HG03175 (cell line): ENCODE data around the gene NUDT15.
"Not testable (repeated sequence)": the region's sequence is repeated elsewhere in the genome, so short reads cannot be mapped to it uniquely, and the experiment has no call there.

ENCODE experiments used
- ATAC-seq: cut with Tn5 transposase; IDR thresholded peaks from one replicate; pipeline ENCODE4 v1.9.1; 2021; ENCODE audit warnings: mild to moderate bottlenecking, moderate library complexity; ENCODE audit not compliant: unreplicated experiment

NUDT15 gene

DNA sequence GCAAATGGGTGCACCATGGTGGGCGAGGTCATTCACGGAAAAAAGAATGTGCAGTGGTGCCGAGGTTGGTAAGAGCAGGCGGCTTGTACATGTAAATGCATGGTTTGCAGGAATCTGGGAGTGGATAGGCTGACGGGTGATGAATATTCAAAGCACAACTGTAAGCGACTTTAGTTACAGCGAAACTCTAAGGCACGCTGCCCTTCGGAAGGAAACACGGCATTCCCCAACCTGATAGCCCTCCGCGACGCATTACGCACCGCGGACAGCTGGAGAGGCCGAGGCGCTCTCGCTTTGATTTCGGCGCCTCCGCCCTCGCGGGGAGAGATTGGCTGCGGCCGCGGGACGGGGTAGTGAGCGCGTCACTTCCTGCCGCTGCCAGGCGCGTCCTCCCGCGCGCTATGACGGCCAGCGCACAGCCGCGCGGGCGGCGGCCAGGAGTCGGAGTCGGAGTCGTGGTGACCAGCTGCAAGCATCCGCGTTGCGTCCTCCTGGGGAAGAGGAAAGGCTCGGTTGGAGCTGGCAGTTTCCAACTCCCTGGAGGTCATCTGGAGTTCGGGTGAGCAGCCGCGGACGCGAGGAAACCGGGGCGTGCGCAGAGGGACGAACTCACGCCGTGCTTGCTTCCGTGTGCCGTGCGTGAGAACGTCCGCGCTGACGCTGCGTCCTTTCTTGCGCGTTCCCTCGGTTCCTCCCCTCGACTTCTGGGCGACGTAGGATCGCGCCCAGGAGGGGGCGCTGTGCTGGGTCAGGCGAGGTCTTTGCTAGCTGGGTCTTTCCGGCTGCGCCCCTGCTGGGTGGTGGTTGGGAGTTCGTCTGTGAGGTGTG is at the start of gene NUDT15:
Gene NUDT15 (plus strand): TSS at position 381 of the 828 bp plus-strand sequence. CDS start 21 bp downstream, at position 402.
- ATAC-seq: peak; percentile 94

DNA sequence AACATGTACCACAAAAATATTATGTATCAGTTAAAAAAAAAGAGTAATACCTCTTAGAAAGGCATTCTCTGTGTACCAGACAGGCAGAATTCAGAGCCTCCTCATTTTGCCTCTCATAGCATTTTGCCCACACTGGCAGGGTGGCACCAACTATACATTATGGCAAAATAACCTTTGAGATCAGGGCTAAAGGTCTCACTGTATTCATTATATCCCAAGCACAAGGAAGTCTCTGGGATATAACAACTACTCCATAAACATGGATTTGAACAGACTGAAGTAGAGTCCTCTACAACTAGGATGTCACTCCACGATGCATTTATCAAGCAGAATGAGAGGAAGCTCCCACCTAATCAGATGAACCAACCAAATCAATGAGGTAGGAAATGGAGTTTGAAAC is 47.1 kb upstream of the NUDT15 start:
- no peak for ATAC-seq

DNA sequence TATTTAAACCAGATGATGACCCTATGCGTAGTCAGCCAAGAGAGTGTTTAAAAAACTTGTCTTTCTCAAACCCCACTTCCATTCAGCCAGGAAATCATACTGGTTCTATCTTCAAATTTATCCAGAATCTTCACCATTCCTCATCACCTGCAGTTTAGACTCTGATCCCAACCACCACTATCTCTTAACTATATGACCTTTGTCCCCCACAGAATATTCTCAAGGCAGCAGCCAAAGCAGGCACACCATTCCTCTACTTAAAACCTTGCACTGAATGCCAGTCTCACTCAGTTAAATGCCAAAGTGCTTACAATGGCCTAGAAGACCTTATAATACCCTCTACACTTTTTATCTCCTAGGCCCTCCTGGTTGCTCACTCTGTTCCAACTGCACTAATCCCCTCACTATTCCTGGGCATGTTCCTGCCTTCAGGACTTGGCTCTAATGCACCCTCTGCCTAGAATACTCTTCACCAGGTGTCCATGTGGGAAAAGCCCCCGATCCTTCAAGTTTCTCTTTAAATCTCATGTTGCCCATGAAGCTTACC is 46.5 kb upstream of the NUDT15 start:
- ATAC-seq: no peak

DNA sequence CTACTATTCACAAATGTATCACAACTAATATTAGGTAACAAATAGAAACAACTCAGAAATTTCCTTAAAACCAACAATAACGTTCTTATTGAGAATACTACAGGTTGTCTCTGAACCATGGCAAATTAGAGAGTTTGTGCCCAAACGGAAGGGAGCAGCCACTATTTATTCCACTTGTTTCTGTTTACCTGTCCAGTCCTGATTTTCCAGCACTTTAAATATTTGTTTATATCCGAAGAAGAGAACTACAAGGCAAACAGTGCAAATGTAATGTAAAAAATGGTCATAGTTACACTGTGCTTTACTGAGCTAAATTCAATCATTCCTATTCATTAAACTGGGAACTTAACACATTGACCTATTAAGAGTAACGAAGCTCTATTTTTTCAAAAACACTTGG is 45.7 kb upstream of the NUDT15 start:
- ATAC-seq: no peak

DNA sequence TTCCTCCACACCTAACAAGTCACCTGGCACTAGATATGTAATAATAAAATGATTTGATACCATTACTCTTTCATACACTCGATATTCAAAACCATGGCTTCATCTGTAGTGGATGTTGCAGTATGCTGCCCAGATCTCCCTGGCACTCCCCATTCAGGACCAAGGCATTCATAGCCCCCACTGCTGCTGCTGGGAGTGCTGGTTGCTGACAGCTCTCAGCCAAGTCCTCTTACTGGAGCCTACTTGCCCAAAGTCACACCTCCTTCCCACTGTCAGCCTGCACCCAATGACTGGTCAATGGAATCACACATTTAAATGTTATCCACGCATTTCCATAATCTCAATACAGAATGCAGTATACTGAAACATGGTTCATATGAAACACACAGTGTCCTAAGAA is 40.1 kb upstream of the NUDT15 start:
- ATAC-seq: no peak

DNA sequence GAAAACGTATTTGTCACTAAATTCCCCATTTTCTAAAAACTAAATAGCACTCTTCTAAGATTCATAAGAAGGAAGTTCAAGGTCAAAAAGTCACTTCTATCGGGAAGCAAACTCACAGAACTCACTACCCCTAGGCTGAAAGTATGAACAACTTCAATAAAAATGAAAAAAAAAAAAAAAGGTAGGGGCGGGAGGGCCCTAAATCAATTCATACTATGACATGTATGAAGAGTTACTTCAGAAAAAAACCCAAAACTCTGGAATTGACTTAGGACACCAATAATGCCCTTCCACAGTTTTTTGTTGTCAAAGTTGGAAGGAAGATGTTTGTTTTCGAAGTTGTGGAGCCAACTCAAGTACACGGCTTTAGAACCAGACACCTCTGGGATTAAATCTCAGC is 37.6 kb upstream of the NUDT15 start:
- ATAC-seq: no peak

DNA sequence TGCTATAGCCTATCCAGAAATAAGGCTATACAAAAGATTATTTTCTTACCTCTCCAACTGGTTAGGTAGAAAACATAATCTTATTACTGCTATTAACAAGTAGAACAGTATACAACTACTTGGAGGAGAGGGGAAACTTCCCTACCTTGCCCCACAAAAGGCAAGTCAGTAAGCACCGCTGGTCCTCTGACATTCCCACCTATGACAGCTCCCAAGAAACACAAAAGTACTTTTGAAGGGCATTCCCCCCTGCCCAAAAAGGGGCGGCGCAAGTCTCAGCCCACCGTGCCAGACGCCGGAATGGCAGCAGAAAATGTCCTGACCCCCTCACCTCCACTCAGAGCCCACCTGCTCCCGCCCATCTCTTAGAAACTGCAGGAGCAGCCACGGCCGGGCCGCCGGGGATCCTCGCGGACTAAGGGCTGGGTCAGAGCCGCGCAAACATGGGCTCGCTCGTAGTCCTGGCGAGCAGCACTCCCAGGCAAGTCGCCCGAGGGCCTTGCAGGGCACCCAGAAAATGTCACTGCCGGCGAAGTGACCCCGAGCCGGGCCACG is 36.9 kb upstream of the NUDT15 start:
- peak; percentile 40 for ATAC-seq

DNA sequence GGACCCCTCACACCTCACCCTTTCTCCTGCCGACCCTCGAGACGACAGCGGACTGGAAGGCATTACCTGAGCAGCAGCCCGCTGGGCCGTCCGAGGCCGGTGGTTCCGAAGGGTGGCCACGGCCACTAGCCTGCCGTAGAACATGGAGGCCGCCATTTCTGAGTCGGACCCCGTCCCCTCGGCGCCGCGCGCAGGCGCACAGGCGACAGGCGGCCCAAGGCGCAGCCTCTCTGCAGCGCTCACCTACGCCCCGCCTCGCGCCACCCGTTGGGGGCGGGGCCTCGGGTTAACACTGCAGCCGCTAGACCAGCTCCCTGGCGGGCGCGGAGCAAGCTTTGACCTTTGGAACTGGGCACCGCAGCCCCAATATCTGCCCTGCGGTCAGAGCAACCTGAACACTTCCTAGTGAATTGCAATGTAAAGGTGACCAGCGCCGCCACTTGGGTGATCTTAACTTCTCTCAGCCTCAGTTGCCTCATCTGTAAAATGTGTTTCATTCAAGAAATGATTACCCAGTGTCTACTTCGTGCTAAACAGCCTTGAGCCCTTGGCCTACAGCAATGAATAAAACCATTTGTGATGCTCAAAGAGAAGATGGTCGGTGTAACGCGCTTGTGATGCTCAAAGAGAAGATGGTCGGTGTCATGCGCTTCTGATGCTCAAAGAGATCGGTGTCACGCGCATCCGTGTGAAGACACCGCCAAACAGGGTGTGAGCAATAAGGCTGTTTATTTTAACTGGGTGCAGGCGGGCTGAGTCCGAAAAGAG is 36.2 kb upstream of the NUDT15 start, which contains the start of gene SUCLA2:
Gene SUCLA2 (minus strand): TSS at position 160 of the 768 bp plus-strand sequence. CDS start 4 bp downstream, at position 156.
- peak; percentile 97 for ATAC-seq

DNA sequence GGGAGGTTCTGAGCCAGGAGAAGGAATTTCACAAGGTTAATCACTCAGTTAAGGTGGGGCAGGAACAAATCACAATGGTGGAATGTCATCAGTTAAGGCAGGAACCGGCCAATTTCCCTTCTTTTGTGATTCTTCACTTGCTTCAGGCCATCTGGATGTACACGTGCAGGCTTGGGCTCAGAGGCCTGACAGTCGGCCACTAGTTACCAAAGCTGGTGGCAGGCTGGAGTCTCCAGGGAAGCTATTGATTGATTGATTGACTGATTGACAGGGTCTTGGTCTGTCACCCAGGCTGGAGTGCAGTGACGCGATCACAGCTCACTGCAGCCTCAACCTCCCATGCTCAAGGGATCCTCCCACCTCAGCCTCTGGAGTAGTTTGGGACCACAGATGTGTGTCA is 35.5 kb upstream of the NUDT15 start:
- ATAC-seq: not testable (repeated sequence)

DNA sequence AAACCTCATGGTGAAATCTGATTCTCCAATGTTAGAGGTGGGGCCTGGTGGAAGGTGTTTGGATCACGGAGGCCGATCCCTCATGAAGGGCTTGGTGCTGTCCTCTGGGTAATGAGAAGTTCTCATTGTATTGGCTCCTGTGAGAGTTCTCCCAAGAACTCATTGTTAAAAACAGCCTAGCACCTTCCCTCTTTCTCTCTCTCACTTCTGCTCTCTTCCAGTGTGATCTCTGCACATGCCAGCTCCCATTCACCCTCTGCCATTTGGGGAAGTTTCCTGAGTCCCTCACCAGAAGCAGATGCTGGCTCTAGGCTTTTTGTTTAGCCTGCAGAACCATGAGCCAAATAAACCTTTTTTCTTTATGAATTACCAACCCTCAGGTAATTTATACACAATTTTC is 33.3 kb upstream of the NUDT15 start:
- ATAC-seq: no peak

DNA sequence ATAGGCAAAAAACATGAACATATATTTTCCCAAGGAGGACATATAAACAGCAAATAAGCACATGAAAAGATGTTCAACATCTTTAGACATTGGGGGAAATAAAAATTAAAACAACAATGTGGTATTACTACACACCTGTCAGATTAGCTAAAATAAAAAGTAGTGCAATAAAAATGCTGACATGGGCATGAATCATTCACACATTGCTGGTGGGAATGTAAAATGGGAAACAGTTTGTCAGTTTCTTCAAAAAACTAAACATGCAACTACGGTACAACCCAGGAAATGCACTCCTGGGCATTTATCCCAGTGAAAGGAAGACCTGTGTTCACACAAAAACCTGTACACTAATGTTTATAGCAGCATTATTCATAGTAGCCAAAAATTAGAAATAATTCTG is 31.1 kb upstream of the NUDT15 start:
- no peak for ATAC-seq

DNA sequence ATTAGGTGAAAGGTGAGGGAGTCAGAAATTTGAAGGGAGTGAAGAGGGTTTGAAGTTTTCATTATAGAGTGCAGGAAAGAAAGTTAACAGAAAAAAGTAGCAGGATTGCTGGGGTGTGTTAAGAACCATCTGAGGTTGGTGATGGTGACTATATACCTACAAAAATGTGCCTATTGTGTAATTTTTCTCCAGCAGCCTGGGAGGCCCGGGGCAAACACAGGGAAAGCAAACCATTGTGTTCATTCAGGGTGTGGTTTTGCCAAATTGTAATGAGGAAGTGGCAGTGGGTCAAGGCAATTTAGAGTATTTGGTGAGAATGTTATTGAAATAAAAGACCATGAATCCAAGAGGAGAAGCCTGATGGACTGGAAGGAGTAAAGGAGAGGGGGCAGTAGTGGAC is 28.2 kb upstream of the NUDT15 start:
- no peak for ATAC-seq

DNA sequence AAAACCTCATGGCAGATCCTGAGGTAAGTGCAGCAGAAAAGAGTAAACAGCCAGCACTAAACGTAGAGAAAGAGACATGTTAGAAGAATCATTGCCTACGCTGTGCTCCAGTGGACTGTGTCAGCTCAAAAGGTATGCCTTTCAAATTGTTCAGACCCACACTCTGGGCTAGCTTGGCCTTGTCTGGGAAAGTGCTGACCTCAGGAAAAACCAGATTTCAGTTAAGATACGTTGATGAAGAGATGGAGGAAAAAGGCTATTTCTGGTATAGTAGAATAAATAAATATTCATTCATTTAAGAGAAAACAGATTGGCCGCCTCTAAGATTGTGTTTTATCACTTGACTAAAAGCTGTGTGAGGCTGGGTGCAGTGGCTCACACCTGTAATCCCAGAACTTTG is 26.8 kb upstream of the NUDT15 start:
- ATAC-seq: no peak

DNA sequence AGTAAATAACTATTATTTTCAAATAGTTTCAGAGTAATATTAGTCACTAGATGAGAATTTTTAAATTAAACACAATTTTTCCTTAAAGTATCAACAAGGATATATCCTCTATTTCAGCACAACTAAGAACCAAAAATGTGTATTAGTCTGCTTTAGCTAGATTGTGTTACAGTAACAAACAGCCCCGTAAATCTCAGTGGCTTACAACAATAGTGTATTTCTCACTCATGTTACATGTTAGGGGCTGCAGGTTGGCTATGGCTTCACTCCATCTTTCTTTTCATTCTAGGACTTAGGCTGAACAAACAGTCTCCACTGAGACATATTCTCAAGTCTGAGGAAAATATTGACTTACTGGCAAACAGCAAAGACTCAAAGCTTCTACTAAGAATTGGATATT is 24.9 kb upstream of the NUDT15 start:
- ATAC-seq: no peak

DNA sequence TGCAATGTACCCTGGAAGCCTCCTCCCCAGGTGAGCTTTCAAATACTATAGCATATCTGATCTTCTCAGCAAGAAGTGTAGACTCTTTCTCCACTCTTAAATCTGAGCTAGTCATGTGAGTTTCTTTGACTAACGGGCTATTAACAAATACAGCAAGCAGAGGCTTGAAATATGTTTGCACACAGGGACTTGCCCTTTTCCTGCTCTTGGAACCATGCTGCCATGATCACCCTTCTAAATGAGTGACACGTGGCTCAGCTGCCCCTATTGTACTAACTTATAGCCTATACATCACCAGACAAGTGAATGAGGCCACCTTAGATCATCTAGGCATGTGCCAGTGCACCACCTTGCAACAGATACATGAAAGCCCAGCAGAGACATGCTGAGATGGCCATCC is 23.2 kb upstream of the NUDT15 start:
- no peak for ATAC-seq

DNA sequence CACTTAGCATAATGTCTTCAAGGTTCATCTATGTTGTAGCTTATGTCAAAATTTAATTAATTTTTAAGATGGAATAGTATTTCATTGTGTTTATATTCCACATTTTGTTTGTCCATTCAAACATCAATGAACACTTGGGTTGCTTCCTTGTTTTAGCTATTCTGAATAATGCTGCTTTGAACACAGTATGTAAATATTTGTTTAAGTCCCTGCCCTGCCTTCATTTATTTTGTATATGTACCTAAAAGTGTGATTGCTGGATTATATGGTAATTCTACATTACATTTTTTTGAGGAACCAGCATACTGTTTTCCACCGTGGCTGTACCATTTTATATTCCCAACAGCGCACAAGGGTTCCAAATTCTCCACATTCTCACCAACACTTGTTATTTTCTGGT is 18.9 kb upstream of the NUDT15 start:
- ATAC-seq: no peak

DNA sequence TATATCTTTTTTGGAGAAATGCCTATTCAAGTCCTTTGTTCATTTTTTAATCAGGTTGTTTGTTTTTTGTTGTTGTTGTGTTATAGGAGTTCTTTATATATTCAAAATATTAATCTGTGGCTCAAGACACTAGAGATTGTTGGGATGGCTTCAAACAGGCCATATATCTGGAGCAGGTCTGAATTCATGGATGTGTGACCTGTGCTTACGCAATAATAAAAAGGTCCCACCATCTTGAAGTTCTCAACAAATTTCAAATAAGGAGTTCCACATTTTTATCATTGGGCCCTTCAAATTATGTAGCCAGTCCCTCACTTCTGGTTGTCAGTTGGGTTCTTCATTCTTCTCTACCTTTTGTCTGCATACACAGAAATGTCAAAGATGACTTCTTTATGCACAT is 17.7 kb upstream of the NUDT15 start:
- ATAC-seq: no peak

DNA sequence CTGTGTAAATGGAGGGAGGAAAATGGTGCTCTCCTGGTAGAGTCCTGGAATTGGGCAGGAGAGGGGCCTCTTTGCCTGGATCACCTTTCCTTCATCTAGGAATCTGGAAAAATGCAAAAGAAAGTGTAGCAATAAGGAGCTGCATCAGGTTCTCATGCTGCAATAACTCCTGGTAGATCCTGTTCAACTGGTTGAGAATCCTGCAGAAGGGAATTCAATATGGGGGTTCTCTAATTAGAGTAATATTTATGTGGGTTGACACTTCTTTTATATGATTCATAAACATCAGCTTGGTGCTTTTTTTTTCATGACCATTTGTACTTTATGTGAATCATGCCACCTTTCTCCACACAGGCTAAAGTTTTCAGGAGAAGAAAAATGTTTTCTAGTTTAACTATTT is 9.5 kb upstream of the NUDT15 start:
- no peak for ATAC-seq

DNA sequence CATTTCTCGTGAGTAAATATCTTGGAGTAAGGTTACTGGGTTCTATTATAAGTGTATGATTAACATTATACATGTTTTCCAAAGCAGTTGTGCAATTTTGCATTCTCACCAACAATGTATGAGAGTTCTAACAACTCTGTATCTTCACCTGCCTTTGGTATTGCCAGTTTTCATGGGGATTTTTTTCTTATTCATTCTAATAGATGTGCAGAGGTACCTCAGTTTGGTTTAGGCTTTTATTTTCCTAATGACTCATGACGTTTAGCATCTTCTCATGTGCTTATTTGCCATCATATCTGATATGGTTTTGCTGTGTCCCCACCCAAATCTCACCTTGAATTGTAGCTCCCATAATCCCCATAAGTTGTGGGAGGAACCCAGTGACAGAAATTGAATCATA is 7.7 kb upstream of the NUDT15 start:
- no peak for ATAC-seq

DNA sequence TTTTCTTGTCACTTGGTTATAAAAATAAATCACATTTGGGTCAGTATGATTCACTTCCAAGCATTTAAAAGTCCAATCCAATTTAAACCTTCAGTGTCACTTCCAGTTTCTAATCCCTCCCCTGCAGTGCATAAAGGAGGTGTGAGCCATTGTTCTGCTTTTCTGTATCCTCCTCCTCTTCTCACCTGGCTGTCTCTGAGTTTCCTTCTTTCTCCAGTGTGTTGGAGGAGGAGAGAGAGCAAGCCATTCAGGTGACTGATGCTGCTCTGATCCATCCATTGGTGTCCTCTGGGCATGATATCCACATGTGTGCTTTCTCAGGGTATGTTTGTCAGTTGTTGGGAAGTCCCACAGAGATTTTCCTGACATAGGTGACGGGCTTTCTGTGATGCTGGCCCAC is 1.2 kb downstream of the NUDT15 start:
- ATAC-seq: no peak

DNA sequence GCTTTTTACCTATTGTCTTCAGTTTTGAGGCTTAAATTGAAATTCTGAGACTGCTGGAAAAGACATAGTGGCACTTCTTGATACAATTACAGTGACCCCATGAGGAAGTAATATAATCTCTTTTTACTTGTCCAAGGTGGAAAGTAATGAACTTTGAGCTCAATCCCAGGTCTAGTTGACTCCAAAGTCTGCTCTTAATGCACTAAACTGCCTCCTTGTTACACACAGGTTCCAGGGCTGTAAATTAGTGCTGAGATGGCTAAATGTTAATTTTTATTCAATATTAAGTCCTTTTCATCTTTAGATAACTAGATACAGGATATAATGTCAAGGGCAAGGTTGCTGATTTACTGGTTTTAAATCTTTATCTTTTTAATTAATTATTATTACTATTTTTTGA is 2.5 kb downstream of the NUDT15 start:
- no peak for ATAC-seq

DNA sequence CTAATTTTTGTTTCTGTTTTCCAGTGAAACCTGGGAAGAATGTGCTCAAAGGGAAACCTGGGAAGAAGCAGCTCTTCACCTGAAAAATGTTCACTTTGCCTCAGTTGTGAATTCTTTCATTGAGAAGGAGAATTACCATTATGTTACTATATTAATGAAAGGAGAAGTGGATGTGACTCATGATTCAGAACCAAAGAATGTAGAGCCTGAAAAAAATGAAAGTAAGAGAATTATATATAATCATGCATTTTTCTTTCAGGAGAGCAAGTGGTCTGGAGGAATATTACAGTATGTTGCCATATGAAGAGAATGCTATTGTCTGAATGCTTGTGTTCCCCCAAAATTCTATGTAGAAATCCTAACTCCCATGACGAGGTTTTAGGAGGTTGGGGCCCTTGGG is 3.4 kb downstream of the NUDT15 start:
- no peak for ATAC-seq
